ENCODE data around the gene C1orf159.

Gene C1orf159

GRCh38 chr1:1130206-1131120 lies 14.6 kb upstream of the C1orf159 start:
- no peaks in the 10 kb centered on the region for H3K9me3 ChIP-seq (ENCODE audit: insufficient read depth, low read depth, low read length)
- no peak overlapping the region for H3K4me3 ChIP-seq (ENCODE audit: low read length)
- no peaks in the 10 kb centered on the region for H3K36me3 ChIP-seq (ENCODE audit: insufficient read depth, low read length)
- 89% methylated on average over 43 of the region's 43 CpGs for WGBS
- no peaks in the 10 kb centered on the region for H3K27me3 ChIP-seq (ENCODE audit: insufficient read depth, low read length)
- no peaks in the 10 kb centered on the region for H3K4me1 ChIP-seq (ENCODE audit: insufficient read depth, low read length)
- no peak overlapping the region for H3K27ac ChIP-seq (ENCODE audit: low read depth, low read length)
- no peak overlapping the region for H3K9ac ChIP-seq (ENCODE audit: low read depth, low read length)

GRCh38 chr1:1129381-1129821 lies 13.5 kb upstream of the C1orf159 start:
- Histone ChIP-seq H3K27ac (ENCODE audit: low read depth, low read length) (no peak overlapping the region), H3K4me3 (ENCODE audit: low read length) (no peak overlapping the region), H3K9ac (ENCODE audit: low read depth, low read length) (no peak overlapping the region), H3K36me3 (ENCODE audit: insufficient read depth, low read length) (no peaks in the 10 kb centered on the region), H3K4me1 (ENCODE audit: insufficient read depth, low read length) (no peaks in the 10 kb centered on the region), H3K27me3 (ENCODE audit: insufficient read depth, low read length) (no peaks in the 10 kb centered on the region), H3K9me3 (ENCODE audit: insufficient read depth, low read depth, low read length) (no peaks in the 10 kb centered on the region)
- 94% methylated on average over 19 of the region's 19 CpGs for WGBS

- Histone ChIP-seq H3K27me3 (ENCODE audit: insufficient read depth, low read length) (no peaks in the 10 kb centered on the region), H3K9me3 (ENCODE audit: insufficient read depth, low read depth, low read length) (no peaks in the 10 kb centered on the region), H3K36me3 (ENCODE audit: insufficient read depth, low read length) (no peaks in the 10 kb centered on the region), H3K4me1 (ENCODE audit: insufficient read depth, low read length) (no peaks in the 10 kb centered on the region), H3K9ac (ENCODE audit: low read depth, low read length) (no peak overlapping the region), H3K4me3 (ENCODE audit: low read length) (no peak overlapping the region), H3K27ac (ENCODE audit: low read depth, low read length) (no peak overlapping the region)
- 93% methylated on average over 32 of the region's 32 CpGs for WGBS
Measured at GRCh38 chr1:1128454-1129139, 12.7 kb upstream of the C1orf159 start.

GRCh38 chr1:1127551-1128451 lies 11.9 kb upstream of the C1orf159 start:
- H3K4me3 ChIP-seq (ENCODE audit: low read length), result no peak overlapping the region
- no peaks in the 10 kb centered on the region for H3K36me3 ChIP-seq (ENCODE audit: insufficient read depth, low read length)
- H3K9me3 ChIP-seq (ENCODE audit: insufficient read depth, low read depth, low read length), result no peaks in the 10 kb centered on the region
- H3K4me1 ChIP-seq (ENCODE audit: insufficient read depth, low read length), result no peaks in the 10 kb centered on the region
- no peak overlapping the region for H3K9ac ChIP-seq (ENCODE audit: low read depth, low read length)
- no peaks in the 10 kb centered on the region for H3K27me3 ChIP-seq (ENCODE audit: insufficient read depth, low read length)
- H3K27ac ChIP-seq (ENCODE audit: low read depth, low read length), result no peak overlapping the region
- WGBS, result 94% methylated on average over 45 of the region's 45 CpGs

GRCh38 chr1:1125945-1126344 lies 10.1 kb upstream of the C1orf159 start:
- no peaks in the 10 kb centered on the region for H3K36me3 ChIP-seq (ENCODE audit: insufficient read depth, low read length)
- no peaks in the 10 kb centered on the region for H3K9me3 ChIP-seq (ENCODE audit: insufficient read depth, low read depth, low read length)
- no peak overlapping the region for H3K27ac ChIP-seq (ENCODE audit: low read depth, low read length)
- no peak overlapping the region for H3K9ac ChIP-seq (ENCODE audit: low read depth, low read length)
- no peaks in the 10 kb centered on the region for H3K4me1 ChIP-seq (ENCODE audit: insufficient read depth, low read length)
- no peak overlapping the region for H3K4me3 ChIP-seq (ENCODE audit: low read length)
- 89% methylated on average over 18 of the region's 18 CpGs for WGBS
- H3K27me3 ChIP-seq (ENCODE audit: insufficient read depth, low read length), result no peaks in the 10 kb centered on the region

- WGBS, result 86% methylated on average over 29 of the region's 29 CpGs
Measured at GRCh38 chr1:1124786-1125642, 9.1 kb upstream of the C1orf159 start.

GRCh38 chr1:1124508-1124785 lies 8.6 kb upstream of the C1orf159 start:
- Histone ChIP-seq H3K9ac (ENCODE audit: low read depth, low read length) (no peak overlapping the region), H3K36me3 (ENCODE audit: insufficient read depth, low read length) (no peaks in the 10 kb centered on the region), H3K4me3 (ENCODE audit: low read length) (no peak overlapping the region), H3K9me3 (ENCODE audit: insufficient read depth, low read depth, low read length) (no peaks in the 10 kb centered on the region), H3K27ac (ENCODE audit: low read depth, low read length) (no peak overlapping the region), H3K27me3 (ENCODE audit: insufficient read depth, low read length) (no peaks in the 10 kb centered on the region), H3K4me1 (ENCODE audit: insufficient read depth, low read length) (no peaks in the 10 kb centered on the region)
- 93% methylated on average over 7 of the region's 7 CpGs for WGBS

More at GRCh38 chr1:1124786-1125642, 9.1 kb upstream of the C1orf159 start:
- no peaks in the 10 kb centered on the region for H3K27me3 ChIP-seq (ENCODE audit: insufficient read depth, low read length)
- H3K36me3 ChIP-seq (ENCODE audit: insufficient read depth, low read length), result no peaks in the 10 kb centered on the region
- no peak overlapping the region for H3K27ac ChIP-seq (ENCODE audit: low read depth, low read length)
- H3K9me3 ChIP-seq (ENCODE audit: insufficient read depth, low read depth, low read length), result no peaks in the 10 kb centered on the region
- H3K4me1 ChIP-seq (ENCODE audit: insufficient read depth, low read length), result no peaks in the 10 kb centered on the region
- no peak overlapping the region for H3K9ac ChIP-seq (ENCODE audit: low read depth, low read length)
- no peak overlapping the region for H3K4me3 ChIP-seq (ENCODE audit: low read length)

GRCh38 chr1:1123581-1124507 lies 8.0 kb upstream of the C1orf159 start:
- H3K36me3 ChIP-seq (ENCODE audit: insufficient read depth, low read length), result no peaks in the 10 kb centered on the region
- H3K27ac ChIP-seq (ENCODE audit: low read depth, low read length), result no peak overlapping the region
- H3K4me3 ChIP-seq (ENCODE audit: low read length), result no peak overlapping the region
- H3K27me3 ChIP-seq (ENCODE audit: insufficient read depth, low read length), result peaks cover 4% of the 10 kb centered on the region; the same call in 1 of the 2 replicates
- H3K9ac ChIP-seq (ENCODE audit: low read depth, low read length), result no peak overlapping the region
- H3K4me1 ChIP-seq (ENCODE audit: insufficient read depth, low read length), result no peaks in the 10 kb centered on the region
- H3K9me3 ChIP-seq (ENCODE audit: insufficient read depth, low read depth, low read length), result no peaks in the 10 kb centered on the region
- 94% methylated on average over 23 of the region's 23 CpGs for WGBS

- WGBS, result 88% methylated on average over 18 of the region's 18 CpGs
- H3K4me1 ChIP-seq (ENCODE audit: insufficient read depth, low read length), result no peaks in the 10 kb centered on the region
- H3K36me3 ChIP-seq (ENCODE audit: insufficient read depth, low read length), result no peaks in the 10 kb centered on the region
- peaks cover 12% of the 10 kb centered on the region for H3K27me3 ChIP-seq (ENCODE audit: insufficient read depth, low read length)
- H3K9me3 ChIP-seq (ENCODE audit: insufficient read depth, low read depth, low read length), result no peaks in the 10 kb centered on the region
- H3K9ac ChIP-seq (ENCODE audit: low read depth, low read length), result no peak overlapping the region
- H3K27ac ChIP-seq (ENCODE audit: low read depth, low read length), result no peak overlapping the region
- no peak overlapping the region for H3K4me3 ChIP-seq (ENCODE audit: low read length)
Measured at GRCh38 chr1:1122981-1123480, 7.1 kb upstream of the C1orf159 start.

All from HUES64 (cell line).